ENCODE measurements around the gene NFYA. TPM values are rescaled to one million over a fixed set of nuclear protein-coding genes. Genes with fewer than 3 reads are reported as not detected.

Gene NFYA
- total RNA-seq, 1 donor from 2014 or later: 27.8 TPM

Other genes with a start within 250 kb of the NFYA start
- gene UNC5CL, start 33.8 kb upstream of the NFYA start, total RNA-seq: 0.27 and 0.29 TPM in 2 replicates
- gene TSPO2, start 30.5 kb upstream of the NFYA start, total RNA-seq: not detected in 2 replicates
- gene APOBEC2, start 19.8 kb upstream of the NFYA start, total RNA-seq: not detected in 2 replicates
- gene OARD1, start 618 bp upstream of the NFYA start, total RNA-seq: 10.6 and 14.3 TPM in 2 replicates
- gene TREML1, start 81.4 kb downstream of the NFYA start, total RNA-seq: not detected in 2 replicates
- gene TREM2, start 90.1 kb downstream of the NFYA start, total RNA-seq: not detected in 2 replicates
- not detected in 2 replicates for gene TREML2, start 128.2 kb downstream of the NFYA start, total RNA-seq
- not detected in 2 replicates for gene TREML4, start 155.4 kb downstream of the NFYA start, total RNA-seq
- gene TREM1, start 213.7 kb downstream of the NFYA start, total RNA-seq: 0.20 and 0.58 TPM in 2 replicates

All from astrocyte (in vitro differentiated cells and primary cell).